Stimulated activated CD4-positive, alpha-beta T cell treated with anti-CD3 and anti-CD28 coated beads, Interleukin-15, amount 100 ng/mL, for 48 hours (primary cell): ENCODE results near the gene MAP2K3.
"Not testable (repeated sequence)": the region's sequence is repeated elsewhere in the genome, so short reads cannot be mapped to it uniquely, and the experiment has no call there.

Experiments
- DNase-seq, 2 donors: peaks; one replicate each; pipeline ENCODE4 v3.0.0-alpha.2; 2020; ENCODE audit warnings: low read depth in 2 of 2

The MAP2K3 gene

GRCh38 chr17:21350495-21350894 lies 66.0 kb downstream of the MAP2K3 start:
- DNase-seq: not testable (repeated sequence)

DNA sequence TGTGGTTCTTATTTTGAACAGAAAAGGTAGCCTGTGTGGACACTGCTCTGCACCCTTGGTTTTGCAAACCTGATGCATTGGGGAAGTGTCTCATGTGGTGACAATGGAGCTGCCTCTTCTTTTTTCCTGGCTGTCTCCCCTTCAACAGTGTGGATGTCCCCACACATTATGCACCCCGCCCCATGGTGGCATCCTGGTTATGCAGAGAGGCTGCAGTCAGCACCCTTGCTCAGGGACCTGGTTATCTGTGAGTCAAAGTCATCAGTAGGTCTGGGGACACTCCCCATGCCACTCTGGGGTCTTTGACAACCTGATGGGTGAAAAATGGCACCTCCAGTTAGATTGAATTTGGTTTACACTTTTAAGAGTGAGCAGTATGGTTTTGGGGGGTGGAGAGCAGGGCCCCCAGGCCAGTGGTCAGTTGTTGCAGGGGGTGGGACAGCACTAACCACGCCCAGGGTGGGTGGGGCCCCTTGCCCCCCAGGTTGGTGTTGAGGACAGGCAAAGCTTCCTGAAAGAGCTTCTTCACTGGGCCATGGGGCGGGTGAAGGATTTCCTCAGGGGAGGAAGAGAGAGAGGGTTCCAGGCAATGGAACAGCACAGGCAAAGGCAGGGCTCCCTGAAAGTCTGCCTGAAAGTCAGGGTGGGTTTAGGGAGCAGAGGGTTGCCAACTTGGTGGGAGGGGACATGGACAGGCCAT lies 67.0 kb downstream of the MAP2K3 start:
- no peak for DNase-seq

- no peak for DNase-seq
These were observed 67.9 kb downstream of the MAP2K3 start for GRCh38 chr17:21352221-21352980.

DNA sequence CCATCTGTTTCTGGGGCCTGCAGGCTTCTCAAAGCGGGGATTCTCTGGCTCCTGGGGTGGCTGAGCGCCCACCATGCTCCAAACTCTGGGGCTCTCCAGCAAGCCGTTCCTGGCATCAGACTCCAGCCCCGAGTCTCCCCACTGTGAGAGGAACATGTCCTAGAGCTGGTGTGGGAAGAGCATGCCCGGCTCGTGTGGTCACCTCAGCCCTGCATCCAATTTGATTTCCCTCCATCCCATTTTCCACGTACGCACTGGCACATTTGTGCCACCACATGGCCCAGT lies 68.4 kb downstream of the MAP2K3 start:
- DNase-seq: no peak

DNA sequence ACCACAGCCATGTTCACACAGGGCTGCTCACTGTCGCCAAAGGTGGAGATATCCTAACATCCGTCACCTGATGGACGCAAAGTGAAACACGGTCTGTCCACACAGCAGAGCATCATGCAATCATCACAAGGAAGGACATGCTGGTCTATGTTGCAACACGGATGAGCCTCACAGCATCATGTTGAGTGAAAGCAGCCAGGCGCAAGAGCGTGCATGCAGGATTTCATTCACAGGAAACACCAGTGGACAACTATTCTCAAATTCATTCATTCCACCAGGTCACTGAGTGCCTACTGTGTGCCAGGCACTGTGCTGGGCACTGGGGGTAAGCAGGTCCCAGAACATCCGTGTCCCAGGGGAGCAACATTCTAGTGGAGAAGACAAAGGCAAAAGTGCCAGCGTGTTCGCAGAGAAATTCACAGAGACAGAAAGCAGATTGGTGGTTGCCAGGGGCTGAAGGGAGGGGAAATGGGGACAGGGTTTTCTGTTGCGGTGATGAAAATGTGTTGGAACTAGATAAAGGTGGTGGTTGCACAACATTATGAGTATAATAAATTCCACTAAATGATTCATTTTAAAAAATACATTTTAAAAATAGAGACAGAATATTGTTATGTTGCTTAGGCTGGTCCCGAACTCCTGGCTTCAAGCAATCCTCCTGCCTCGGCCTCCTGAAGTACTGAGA lies 69.0 kb downstream of the MAP2K3 start:
- DNase-seq: no peak

DNA sequence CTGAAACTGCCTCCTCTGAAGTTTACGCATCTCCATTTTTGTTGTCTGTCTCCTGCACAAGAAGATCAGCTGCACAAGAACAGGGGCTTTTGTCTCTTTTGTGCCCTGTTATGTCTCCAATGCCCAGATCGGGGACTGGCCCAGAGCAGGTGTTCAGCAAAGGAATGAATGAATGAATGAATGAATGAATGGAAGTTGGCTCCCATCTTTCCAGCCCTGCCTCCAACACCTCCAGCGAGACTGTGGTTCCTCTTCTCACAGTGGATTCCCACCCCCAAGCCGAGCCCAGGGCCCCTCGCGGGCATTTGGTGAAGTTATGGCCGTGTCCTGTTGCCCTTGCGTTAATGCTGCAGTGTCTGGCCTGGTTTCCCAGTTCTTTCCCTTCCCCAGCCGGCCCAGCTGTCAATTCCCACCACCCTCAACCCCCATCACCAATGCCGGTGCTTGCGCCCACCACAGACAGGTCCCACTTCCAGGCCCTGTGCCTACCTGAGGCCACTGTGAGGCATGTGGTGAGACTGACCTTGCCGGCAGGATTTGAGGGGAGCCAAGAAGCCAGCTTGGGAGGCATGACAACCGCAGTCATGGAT lies 70.4 kb downstream of the MAP2K3 start:
- no peak for DNase-seq

- no peak for DNase-seq
These were observed 71.1 kb downstream of the MAP2K3 start for GRCh38 chr17:21355586-21355985.

DNA sequence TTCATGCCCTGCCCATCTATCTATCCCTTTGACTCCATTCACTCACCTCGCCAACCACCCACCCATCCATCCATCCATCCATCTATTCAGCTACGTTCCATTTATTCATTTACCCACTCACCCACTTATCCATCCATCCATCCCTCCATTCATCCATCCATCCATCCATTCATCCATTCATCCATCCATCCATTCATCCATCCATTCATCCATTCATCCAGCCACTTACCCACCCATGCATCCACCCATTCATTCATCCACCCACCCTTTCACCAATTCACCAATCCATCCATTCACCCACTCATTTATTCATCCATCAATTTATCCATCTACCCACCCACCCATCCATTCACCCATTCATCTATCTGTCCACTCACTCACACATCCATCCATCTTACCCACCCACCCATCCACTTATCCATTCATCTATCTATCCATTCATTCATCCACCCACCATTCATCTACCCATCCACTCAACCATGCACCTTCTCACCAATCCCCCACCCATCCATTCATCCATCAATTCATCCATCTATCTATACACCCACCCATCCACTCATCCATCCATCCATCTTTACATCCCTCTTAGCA lies 72.1 kb downstream of the MAP2K3 start:
- no peak for DNase-seq

- DNase-seq: no peak
These were observed 72.8 kb downstream of the MAP2K3 start for GRCh38 chr17:21357281-21357680.

DNA sequence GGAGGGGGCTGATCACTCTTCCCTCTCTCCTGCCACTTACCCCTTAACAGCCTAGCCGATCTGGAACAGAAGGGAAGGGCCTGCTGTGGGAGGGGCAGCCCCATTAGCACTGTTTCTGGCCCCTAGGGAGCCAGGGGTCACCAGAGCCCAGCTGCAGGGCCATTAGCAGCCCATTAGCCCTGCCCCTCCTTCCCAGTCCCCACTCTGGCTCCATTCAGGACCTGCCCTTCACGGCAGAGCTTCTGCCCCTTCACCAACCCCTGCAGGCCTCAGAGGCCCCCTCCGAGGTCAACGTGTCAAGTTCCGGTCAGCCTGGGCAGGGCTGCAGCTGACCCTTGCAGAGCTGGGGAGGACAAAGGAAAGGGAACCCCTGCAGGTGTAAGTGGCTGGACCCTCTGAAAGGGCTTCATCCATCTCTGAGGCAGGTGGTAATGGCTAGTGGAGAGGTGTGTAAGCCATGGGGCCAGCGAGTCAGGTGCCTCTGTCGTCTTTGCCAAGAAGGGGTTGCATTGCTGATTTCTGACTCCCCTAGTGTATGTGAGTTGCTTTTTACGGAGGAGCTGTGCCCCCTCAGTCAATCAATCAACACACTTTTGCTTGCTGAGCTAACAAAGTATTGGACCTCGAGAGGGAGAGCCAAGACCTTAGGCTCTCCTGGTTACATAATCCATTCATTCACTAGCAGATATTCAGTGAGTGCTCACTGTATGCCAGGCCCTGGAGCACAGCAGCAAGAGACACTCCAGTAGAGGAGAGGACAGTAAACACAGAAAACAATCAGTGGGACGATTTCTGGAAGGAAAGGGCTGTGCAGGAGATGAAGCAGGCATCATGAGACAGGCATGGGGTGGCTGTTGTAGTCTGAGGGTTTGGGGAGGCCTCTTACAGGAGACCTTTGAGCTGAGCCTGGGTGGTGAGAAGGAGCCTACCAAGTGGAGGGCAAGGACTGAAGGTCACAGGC lies 73.5 kb downstream of the MAP2K3 start:
- no peak for DNase-seq

DNA sequence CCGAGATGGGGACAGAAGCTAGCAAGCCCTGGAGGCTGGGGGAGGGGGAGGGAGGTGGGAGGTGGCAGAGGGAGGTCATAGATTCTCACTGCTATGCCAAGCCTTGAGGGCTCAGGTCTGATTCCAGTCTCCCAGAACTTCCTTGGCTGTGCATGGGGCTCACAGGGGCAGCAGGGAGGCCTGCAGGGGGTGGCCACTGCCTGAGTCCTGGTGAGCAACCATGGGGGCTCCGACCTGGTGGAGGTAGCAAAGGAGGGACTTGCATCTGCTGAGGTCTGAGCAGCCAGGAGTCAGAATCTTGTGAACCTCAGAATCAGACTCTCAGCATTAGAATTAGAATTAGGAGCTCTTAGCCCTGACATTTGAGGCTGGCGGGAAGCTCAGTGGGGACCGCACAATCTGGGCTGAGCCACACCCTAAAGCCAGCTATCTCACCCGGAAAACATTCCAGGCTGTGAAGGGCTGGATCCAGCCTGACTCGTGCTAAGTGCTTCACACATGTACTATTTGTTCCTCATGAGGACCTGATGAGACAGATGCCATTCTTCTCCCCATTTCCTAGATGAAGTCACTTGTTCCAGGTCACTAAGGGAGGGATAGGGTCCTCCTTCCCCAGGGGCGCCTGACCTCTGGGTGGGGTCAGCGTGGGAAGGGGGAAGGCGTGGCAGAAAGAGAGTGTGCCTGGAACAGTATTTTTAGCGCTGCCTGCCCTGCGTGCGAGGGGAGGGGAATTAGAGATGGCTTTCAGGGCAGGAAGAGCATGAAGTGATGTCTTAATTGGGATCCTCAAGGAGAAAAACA lies 74.4 kb downstream of the MAP2K3 start:
- no peak for DNase-seq

GRCh38 chr17:21359483-21359840 lies 75.0 kb downstream of the MAP2K3 start:
- no peak for DNase-seq

- DNase-seq: no peak
These were observed 75.5 kb downstream of the MAP2K3 start for GRCh38 chr17:21360048-21360447.

DNA sequence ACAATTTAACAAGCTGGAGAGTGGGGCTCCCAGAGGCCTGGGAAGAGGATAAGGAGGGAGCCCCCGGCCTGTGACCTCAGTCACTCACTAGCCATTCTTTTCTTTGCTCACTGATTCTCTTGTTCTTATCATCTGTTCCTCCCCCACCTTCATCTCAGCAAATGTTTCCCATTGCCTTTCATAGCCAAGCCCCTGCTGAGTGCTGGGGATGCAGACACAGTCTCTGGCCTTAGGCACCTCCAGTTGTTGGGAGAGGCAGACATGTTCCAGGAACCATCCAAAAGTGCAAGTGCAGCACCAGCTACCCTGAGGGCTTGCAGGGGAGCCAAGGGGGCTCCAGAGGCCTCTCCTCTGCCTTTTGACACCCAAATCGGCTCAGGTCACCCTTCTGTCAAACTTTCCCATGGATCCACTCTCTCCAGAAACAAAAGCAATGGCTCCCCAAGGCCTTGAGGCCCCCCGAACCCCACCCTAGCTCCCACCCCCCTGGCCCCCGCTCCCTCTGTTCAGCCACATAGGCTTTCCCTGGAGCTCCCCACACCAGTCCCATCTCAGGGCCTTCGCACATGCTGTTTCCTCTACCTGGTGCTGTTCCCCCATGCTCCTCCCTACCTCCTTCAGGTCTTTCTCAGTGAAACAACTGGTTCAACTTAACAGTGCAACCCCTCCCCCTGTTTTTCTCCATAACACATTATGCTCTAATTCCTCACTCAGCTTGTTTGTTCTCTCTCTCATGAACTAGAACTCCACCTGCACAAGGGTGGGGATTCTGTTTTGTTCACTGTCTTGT lies 76.7 kb downstream of the MAP2K3 start:
- no peak for DNase-seq

- no peak for DNase-seq
These were observed 77.9 kb downstream of the MAP2K3 start for GRCh38 chr17:21362331-21362931.

DNA sequence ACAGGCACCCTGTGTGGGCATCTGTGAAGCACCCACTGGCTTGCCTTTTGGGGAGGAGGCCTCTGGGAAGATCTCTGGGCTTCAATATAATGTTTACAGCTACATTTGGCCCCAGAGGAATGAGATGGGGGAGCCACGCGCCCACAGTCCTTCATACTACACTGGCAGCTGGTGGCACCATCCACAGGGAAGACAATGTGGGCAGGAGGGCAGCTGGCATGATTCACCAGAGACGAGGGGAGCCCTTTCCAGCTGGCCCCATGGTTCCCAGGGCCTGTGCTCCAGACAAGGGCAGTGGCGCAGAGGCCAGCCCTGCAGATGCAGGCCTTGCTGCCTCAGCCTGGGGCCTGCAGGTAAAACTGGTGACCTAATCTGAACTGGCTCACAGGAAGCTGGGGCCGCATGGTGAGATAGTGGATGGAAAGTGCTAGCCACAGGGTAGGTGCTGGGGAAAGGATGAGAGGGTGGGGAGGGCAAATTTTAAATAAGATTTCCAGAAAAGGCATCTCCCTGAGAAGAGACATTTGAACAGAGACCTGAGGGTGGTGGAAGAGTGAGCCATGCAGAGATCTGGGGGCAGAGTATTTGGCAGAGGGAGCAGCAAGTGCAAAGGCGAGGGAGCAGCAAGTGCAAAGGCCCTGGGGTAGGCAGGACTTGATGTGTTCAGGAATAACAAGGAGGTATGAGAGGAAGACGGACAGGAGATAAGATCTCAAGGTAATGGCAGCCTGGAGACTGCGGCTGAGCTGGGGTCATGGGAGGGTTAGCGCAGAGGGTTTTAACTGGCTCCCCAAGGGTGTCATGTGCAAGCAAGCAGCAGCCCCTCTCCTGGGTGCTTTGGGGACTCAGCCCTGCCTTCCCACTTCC lies 79.5 kb downstream of the MAP2K3 start:
- no peak for DNase-seq
